GM21529 (cell line): ENCODE data around the gene TMEM63C.
"Not testable (repeated sequence)": the region's sequence is repeated elsewhere in the genome, so short reads cannot be mapped to it uniquely, and the experiment has no call there.

Experiments
- ATAC-seq: cut with Tn5 transposase; IDR thresholded peaks from one replicate; pipeline ENCODE4 v1.9.1; 2021; ENCODE audit not compliant: unreplicated experiment

TMEM63C gene

DNA sequence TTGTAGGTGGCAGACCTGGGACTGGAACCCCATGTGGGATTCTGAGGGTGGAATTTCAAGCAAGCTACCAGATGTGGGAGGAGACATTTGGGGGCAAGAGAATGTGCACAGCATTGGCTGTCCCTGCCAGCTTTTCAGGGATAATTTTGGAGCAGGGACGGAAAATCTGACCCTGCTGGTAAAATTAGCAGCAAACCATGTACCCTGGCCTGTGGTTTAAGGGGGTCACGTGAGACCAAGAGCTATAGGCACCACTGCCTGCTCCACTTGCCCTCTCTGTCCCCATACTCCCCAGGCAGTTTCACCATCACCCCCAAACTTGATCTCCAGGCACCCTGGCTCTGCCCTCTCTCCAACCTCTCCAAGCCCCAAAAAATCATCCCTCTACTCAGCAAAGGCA, 26.5 kb upstream of the TMEM63C start:
- ATAC-seq = no peak

DNA sequence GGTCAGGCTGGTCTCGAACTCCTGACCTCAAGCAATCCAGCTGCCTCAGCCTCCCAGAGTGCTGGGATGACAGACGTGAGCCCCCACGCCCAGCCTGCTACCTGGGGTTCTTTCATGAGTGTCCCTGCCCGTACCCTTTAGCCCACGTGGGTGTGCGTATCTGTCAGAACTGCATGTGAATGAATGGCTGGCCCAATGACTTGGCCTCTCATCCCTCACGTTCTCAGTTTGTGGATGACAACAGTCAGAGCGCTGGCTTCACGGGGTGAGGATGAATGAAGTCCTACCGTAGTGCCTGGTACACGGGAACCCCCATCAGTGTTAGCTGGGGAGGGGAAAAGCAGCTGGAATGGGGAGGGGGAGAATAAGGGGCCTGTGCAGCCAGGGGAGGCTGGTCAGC, 23.9 kb upstream of the TMEM63C start:
- ATAC-seq = no peak

DNA sequence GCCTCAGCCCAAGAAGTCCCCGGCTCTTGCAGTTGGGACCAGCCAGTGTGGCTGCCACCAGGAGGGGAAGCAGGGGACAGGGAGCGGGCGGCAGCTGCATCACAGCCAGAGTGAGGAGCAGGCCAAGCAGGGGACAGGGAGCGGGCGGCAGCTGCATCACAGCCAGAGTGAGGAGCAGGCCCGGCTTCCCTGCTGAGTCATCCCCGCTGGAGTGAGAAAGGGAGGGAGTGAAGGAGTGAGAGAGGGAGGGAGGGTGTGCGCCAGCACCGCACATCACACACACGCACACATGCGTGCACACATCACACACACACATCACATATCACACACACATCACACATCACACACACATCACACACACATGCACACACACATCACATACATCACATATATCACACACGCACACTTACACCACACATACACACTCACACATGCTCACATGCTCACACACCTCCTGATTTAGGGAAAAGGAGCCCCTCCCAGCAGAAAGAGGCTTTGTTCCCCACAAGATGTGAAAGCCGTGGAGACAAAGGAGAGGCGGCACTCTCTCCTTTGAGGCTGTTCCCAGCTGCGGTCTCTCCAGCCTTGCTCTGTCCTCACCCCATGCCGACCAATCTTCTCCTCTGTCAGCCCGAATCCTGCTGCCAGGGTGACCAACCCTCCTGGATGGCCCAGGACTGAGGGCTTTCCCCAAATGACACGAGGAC, 23.3 kb upstream of the TMEM63C start:
- no peak for ATAC-seq

DNA sequence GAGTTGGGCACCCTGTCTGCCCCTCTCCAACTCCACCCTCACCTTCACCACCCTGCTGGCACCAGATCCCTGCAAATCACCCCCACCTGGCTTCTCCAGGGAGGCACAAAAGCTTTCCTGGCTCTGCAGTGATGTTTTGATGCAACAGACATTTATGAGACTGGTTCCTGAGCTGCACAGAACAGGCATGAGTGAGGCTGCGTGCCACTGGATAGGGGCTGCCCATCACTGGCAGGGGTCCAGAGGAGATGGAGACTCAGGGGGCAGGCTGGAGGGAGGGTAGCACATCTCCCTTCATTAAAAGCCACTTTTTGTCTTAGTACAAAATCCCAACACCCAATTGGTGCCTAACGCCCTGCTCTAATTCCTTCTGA, 22.7 kb upstream of the TMEM63C start:
- ATAC-seq = no peak

DNA sequence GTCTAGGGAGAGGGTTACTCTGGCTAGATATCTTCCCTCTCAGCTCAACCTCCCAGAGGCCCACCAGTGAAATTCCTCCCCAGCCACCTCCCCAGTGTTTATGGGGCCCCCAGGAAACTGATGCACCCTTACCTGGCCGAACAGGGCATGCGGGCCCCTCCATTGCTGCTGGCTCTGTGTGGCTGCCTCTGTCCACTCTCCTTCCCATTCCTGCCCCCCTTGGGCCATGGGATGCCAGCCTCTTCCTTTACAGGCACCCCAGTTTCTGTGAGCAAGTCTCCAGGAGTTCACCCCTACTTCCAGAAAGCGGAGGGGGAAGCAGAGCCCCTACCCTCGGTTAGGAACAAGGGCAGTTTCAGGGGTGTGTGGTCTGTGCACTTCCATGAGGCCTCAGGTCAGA, 20.6 kb upstream of the TMEM63C start:
- ATAC-seq = no peak

DNA sequence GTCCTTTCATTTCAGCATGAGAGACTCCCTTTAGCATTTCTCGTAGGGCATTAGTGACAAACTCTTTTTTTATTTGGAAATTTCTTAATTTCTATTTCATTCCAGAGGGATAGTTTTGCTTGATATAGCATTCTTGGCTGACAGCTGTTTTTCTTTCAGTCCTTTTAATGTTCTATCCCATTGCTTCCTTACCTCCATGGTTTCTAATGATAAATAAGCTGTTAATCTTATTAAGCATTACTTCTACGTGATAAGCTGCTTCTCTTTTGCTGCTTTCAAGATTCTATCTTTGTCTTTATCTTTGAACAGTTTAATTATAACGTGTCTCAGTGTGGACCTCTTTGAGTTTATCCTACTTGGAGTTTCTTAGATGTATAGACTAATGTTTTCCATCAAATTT, 11.6 kb upstream of the TMEM63C start:
- ATAC-seq = no peak

DNA sequence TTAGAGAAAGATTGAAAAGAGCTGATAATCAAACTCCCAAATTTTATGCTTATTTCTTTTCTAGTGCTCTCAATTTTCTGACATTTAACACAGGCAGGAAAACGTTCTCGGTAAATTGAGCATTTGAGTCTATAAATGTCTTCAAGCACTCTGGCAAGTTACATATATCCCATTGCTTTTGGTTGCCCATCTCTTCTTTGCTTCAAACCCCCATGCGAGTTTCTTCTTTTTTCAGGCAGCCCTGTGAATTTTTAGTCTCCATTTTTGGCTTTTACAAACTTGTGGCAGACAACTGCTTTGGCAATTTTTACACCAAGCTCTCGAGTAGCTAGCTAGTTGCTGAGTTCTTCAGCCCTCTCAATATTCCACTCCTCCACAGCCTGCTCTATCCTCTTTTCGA, 8.7 kb upstream of the TMEM63C start:
- ATAC-seq = no peak

DNA sequence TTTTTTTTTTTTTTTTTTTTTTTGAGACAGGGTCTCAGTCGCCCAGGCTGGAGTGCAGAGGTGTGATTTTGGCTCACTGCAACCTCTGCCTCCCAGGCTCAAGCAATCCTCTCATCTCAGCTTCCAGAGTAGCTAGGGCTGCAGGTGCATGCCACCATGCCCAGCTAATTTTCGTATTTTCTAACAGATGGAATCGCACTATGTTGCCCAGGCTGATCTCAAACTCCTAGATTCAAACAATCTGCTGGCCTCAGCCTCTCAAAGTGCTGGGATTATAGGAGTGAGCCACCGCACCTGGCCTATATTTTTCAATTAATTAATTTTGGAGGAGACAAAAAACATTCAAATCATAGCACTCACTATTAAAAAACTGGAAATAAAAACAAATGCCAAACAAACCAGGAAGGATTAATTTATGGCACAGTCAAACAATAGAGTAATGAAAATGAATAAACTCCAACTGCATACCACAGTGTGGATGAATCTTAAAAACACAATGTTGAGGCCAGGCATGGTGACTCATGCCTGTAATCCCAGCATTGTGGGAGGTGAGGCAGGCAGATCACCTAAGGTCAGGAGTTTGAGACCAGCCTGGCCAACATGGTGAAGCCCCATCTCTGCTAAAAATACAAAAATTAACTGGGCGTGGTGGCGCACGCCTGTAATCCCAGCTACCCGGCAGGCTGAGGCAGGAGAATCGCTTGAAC, 7.5 kb upstream of the TMEM63C start:
- ATAC-seq = not testable (repeated sequence)

DNA sequence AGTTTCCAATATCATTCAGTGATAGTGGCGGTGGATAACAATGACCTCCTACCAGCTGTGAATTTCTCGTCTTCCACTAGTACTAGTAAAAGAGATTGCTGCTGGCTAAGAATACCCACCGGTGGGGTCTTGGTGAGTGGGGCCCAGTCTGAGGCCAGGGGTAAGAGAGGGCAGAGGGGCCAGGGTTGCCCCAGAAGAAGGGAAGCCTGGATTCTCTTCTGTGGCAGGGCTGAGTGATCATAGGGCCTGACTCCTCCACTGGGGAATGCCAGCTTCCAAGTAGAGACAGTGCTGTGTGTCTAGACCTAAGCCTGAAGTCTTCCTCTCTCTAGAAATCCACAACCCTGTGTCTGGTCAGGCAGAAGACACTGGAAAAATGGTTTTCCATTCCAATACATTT, 5.8 kb upstream of the TMEM63C start:
- ATAC-seq = no peak

DNA sequence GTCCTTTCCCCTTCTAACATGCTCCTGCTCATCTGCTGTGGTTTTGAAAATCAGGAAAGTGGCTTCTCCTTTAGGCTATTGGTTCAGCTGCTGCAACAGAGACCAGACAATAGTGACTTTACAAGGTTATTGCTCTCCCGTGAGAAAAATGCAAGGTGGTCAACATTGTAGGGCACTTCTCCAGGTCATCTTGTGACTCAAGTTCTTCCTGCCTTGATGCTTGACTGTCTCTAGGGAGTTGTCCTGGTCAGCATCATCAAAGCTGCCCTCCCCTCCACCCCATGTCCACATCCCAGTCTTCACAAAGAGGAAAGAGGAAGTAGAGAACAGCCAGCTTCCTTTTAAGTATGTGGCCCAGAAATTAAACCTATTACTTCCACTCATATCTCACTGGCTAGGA, 3.9 kb upstream of the TMEM63C start:
- no peak for ATAC-seq

DNA sequence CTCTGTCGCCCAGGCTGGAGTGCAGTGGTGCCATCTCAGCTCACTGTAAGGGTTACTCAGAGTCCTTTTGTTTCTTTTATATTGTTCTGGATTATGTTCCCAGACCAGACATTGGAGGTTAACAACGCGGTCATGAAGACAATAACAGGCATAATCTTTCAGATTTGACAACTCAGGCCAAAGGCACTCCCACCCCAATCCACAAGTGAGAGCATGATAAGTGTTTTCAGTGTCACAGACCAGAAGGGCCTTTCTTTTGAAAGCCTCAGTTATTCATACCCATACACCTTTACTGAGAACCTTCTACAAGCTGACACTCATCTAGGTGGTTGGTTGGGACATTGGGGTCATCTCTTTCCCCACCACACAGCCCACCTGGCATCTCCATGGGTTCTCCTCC, 2.9 kb upstream of the TMEM63C start:
- no peak for ATAC-seq

DNA sequence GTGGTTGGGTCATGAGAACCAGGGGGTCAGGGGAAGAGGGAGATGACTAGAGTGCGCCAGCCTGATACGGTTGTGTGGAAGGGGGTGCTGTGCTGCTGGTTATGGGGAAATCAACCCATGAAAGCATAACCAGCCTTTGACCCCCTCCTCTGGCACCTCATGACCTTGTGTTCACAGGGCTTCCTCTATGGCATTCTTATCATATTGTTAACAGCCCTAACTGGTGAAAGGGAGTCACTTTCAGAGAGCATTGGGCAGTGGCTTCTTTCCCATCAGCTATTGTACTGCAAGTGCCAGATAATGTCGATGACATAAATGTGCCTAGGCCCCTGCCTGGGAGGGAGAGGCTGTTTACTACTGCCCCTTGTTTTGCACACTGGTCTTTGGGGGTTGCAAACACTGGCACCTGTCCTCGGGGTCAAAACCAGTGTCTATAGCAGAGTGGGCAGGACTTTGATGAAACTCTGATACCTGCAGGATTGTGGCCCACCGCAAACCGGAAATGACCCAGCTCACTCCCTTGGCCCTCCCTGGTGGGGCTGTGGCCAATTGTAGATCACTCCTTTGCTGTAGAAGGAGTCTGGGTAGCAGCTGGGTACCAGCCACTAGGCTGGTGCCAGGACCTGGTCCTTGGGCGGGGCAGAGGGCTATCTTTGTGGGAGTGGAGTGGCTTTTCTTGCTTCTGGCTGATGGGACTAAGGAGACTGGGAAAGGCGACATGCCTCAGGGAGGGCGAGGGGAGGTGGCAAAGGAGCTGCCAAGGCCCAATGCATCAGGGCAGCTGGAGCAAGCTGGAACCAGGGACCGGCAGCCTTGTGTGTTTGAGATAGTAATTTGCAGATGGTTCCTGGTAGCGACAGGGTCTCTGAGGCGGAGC, 634 bp upstream of the TMEM63C start:
- ATAC-seq = no peak

DNA sequence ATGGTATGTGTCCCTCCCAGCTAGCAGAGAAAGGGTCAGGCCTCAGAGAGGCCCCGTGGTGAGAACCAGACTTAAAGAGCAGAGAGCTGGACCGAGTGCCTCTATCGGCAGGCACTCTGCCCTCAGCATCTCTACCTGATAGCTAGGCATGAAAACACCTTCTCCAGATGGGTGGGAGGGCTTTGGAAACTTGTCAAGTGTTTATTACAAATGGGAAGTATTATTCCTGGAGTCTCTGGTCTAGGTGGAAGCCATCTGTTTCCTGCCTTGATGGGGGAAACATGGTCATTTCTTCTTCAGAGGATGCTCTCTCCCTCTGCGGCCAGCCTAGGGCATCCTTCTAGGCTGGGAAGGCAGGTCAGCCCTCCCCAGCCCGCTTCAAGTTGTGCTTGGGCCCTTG, 2.3 kb downstream of the TMEM63C start:
- no peak for ATAC-seq

DNA sequence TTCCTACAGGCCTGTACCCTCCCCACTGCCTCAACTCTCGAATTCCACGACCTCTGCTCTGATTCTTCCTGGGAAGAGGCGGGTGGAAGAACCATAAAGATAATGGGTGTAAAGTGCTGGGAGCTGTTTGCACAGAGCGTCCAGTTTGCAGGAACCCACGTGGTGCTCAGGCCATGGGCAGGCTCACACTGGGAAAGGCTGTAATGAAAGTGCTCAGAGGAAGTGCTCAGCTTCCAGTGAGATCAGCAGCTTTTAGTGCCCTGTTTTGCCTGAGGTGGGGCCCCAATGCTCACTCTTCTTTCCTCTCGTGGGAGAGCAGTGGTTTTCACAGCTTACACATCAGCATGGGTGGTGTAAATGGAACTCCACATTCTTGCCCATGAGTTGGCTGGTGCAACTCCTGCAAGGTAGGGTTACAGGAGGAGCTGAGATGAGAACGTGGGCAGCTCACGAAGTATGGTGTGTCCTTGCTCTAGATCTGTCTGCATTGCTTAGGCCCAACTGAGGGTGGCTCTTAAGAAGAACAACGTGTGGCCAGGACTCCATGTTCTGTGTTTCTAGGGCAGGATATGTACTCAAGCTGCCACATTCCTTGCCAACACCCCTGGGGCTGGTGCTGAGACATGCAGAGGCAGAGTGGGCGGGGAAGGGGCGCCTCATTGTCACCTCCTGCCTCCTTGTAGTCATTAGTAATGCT, 2.9 kb downstream of the TMEM63C start:
- ATAC-seq = peak; percentile 45

DNA sequence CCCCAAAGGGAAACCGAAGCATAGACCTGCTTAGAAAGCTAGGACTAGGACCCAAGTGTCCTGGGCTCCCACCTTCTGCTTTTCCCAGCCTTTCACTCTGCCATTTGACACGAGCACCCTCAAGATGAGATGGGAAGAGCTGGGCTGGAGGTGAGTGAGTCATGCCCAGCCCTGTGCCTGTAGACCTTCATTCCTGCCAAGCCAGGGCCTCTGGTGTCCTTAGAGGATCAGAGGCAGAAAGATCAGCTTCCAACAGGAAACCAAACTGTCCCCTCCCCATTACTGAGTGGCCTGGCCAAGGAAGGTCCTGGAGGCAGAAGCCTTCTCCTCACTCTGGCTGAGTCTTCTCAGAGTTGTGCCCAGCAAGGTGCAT, 3.5 kb downstream of the TMEM63C start:
- ATAC-seq = no peak

DNA sequence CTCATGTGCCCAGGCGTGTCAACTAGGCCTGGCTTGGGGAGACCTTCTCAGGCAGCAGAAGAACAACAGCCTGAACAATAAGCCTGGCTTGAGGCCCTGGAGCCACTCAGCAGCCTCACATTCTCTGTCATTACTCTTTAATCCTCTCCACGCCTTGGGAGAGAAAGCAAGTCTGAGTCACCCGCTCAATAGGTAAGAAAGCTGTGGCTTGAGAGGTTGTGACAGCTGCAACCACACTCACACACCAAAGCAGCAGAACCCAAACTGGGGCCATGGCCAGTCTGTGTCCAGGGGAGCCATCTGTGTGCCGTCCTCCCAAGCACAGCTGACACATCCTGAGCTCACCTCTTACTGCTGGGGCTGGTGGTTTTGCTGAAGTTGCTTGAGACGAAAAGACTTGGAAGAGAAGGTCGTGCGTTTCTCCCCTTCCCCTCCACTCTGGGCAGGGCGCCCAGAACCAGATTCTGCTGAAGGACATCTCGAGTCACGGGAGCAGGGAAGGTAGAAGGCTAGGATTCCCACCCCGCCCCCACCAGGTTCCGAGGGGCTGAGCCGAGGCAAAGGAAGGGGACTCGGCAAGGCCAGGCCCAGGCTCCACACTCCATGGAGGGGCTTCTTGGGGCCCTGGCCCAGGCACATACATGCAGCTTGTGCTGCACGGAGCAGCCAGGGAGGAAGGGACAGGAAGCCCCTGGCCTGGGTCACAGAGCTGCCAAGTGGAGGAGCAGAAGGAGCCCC, 5.5 kb downstream of the TMEM63C start:
- no peak for ATAC-seq

DNA sequence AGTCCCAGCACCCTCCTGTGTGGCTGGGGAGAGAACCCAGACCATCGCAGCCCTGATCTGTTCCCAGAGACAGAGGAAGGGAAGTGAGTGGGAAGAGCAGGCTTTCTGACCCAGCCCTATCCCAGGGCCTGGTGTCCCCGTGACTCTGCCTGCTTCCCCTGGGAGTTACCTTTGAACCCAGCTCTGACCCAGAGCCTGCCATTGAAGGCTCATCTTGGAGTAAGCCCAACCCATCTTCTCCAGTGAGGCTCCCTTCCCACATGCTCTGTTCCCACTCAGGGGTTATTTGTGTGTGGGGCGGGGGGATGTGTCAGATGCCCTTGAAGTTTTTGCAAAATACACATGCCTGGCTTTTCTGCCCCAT, 6.0 kb downstream of the TMEM63C start:
- ATAC-seq = no peak

DNA sequence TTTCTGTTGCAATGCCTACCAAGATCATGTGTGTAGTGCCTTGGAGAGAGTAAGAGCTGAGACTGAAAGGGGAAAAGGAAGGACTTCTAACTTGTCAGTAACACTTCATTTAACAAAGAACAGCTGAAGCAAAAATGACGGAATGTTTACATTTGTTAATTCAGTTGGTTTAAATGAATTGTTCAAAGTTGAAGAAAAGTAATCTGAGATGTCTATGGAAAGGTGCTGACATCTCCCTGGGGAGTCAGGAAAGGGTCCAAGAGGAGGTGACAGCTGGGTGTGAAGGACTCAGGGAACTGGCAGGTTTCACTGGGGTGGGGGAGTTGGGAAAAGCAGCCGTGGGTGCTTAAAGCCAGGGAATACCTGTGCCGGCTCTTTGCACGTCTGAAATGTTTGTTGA, 7.9 kb downstream of the TMEM63C start:
- ATAC-seq = no peak

DNA sequence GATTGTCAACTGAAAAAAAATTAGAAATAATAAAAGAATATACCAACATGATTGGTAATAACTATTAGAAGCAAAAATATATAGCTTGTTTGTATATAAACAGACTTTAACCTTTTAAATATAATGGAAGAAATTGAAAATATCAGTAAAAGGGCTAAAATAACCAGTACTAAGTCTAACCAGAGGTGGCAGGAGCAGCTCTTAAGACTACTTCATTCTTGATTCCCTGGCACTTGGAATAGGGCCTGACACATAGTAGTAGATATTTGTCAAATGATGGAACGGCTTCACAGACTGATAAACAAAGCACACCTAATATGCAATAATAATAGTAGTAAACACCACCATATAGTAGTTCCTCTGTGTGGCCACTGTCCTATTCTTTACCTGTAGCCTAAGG, 9.4 kb downstream of the TMEM63C start:
- no peak for ATAC-seq

DNA sequence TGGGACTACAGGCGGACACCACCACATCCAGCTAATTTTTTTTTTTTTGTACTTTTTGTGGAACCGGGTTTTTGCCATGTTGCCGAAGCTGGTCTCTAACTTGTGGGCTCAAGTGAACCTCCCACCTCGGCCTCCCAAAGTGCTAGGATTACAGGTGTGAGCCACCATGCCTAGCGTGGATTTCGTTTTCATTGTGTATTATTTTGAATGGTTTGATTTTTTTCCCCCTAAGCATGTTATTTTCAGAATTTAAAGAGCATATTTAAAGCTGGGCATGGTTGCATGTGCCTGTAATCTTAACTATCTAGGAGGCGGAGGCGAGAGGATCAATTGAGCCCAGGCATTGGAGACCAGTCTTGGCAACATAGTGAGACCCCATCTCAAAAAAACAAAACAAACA, 13.1 kb downstream of the TMEM63C start:
- ATAC-seq = no peak

DNA sequence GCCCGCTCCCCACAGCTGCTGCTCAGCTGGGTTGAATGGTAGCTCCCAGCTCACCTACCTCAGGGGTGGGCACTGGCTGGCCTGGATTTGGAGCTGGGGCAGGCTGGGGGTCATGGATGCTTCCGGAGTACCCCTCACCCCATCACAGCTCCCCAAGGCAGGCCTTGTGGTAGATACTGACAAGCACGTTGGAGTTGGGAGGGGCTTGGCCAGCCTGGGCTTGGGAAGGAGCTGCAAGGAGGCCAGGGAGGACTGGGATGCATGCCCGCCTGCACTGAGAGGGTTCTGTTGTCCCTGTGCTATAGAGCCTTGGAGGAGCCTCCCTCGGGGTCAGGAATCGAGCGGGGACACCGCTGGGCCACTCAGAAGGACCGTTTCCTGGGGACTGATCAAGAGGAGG, 14.2 kb downstream of the TMEM63C start:
- ATAC-seq = no peak
